ENCODE results near the gene ITPR1. TPM values are rescaled to one million over a fixed set of nuclear protein-coding genes. Genes with fewer than 3 reads are reported as not detected.

Gene ITPR1
- polyA plus RNA-seq, 1 of the 3 experiments (the other 2 are of a cell fraction), result 5.9 TPM

GRCh38 chr3:4745235-4745610 lies 252.1 kb downstream of the ITPR1 start (continued):
- TF ChIP-seq USF2 (IDR thresholded peaks at IDR 0.05; ENCODE audit: borderline replicate concordance, low read depth, low read length), result no peak
- no peak for TF ChIP-seq REST (IDR thresholded peaks at IDR 0.05; ENCODE audit: low read depth, low read length)
- no peak for TF ChIP-seq FOXM1 (IDR thresholded peaks at IDR 0.05; ENCODE audit: low read depth)

- TF ChIP-seq YY1 (IDR thresholded peaks at IDR 0.05; ENCODE audit: low read depth), result no peak
- TF ChIP-seq GABPA (IDR thresholded peaks at IDR 0.05; ENCODE audit: low read depth), result no peak
- TF ChIP-seq ELF1 (IDR thresholded peaks at IDR 0.05), result no peak
- no peak for TF ChIP-seq TAF1 (IDR thresholded peaks at IDR 0.05; ENCODE audit: borderline replicate concordance, low read depth, low read length)
- TF ChIP-seq SMC3 (IDR thresholded peaks at IDR 0.05; ENCODE audit: low read depth, low read length), result no peak
- no peak for TF ChIP-seq MAX (IDR thresholded peaks at IDR 0.05; ENCODE audit: low read depth)
- no peak for TF ChIP-seq USF1 (IDR thresholded peaks at IDR 0.05; ENCODE audit: borderline replicate concordance, low read depth)
- no peak for TF ChIP-seq USF2 (IDR thresholded peaks at IDR 0.05; ENCODE audit: borderline replicate concordance, low read depth, low read length)
- TF ChIP-seq JUND (IDR thresholded peaks at IDR 0.05), result no peak
- no peak for TF ChIP-seq MEF2A (IDR thresholded peaks at IDR 0.05; ENCODE audit: borderline replicate concordance, low read depth)
- no peak for TF ChIP-seq TCF12 (IDR thresholded peaks at IDR 0.05)
- no peak for TF ChIP-seq PBX3 (IDR thresholded peaks at IDR 0.05)
- TF ChIP-seq ZBTB33 (IDR thresholded peaks at IDR 0.05; ENCODE audit: borderline replicate concordance, low read depth), result no peak
- no peak for TF ChIP-seq RCOR1 (IDR thresholded peaks at IDR 0.05; ENCODE audit: low read length)
- TF ChIP-seq FOXJ3 (CRISPR knock-in tag; IDR thresholded peaks at IDR 0.05), result no peak
- TF ChIP-seq EZH2phosphoT487 (IDR thresholded peaks at IDR 0.05; ENCODE audit: borderline replicate concordance, low read depth), result no peak
- no peak for TF ChIP-seq RFX5 (IDR thresholded peaks at IDR 0.05; ENCODE audit: low read length)
- TF ChIP-seq FOSL2 (IDR thresholded peaks at IDR 0.05; ENCODE audit: borderline replicate concordance, low read depth), result no peak
- no peak for TF ChIP-seq EP300 (IDR thresholded peaks at IDR 0.05; ENCODE audit: borderline replicate concordance in 1 of 2, low read depth in 1 of 2, low read length in 1 of 2)
- Histone ChIP-seq H2AFZ (ENCODE audit: low read depth) (no peak overlapping the region), H3K79me2 (ENCODE audit: insufficient read depth) (no peaks in the 10 kb centered on the region), H3K9me3 (no peaks in the 10 kb centered on the region), H3K27ac (ENCODE audit: low read depth in 2 of 2, low read length in 1 of 2) (no peak overlapping the region), H3K36me3 (replicated peaks in 1 of 2; ENCODE audit: control insufficient read depth in 1 of 2, insufficient read depth in 2 of 2, low read length in 1 of 2) (no peaks in the 10 kb centered on the region), H3K9ac (no peak overlapping the region), H3K27me3 (ENCODE audit: insufficient read depth) (no peaks in the 10 kb centered on the region), H3K4me3 (ENCODE audit: low read depth in 2 of 2, low read length in 1 of 2) (no peak overlapping the region), H3F3A (replicated peaks; ENCODE audit: insufficient read depth) (peaks cover 8% of the 10 kb centered on the region), H4K20me1 (ENCODE audit: insufficient read depth) (no peaks in the 10 kb centered on the region), H3K4me1 (ENCODE audit: control insufficient read depth in 1 of 2, insufficient read depth in 2 of 2, low read depth in 1 of 2, low read length in 1 of 2) (peaks cover 12 to 22% of the 10 kb centered on the region in 2 experiments), H3K9me2 (no peaks in the 10 kb centered on the region), H3K4me2 (no peak overlapping the region)
- 88% methylated on average over 7 of the region's 11 CpGs for WGBS (ENCODE audit: low lambda C conversion rate)
- ChIA-PET CTCF (interaction anchor here (1.8 kb wide), 1 partner anchor 226 kb away, joined by 3 read pairs; no protein-coding TSS in a partner anchor), POLR2A (no interaction called here)
- no peak for DNase-seq
These were observed 253.3 kb downstream of the ITPR1 start for GRCh38 chr3:4746241-4746958.

Data from SK-N-SH (cell line).